NT2/D1 (cell line): ENCODE measurements around the gene ABCG2.

ENCODE experiments used
- YY1 ChIP-seq: IDR thresholded peaks from 2 replicates; pipeline ENCODE4 v1.6.1; 2011; ENCODE audit not compliant: insufficient read length, insufficient read depth
- ZNF274 ChIP-seq: IDR thresholded peaks from 2 replicates; pipeline ENCODE4 v1.6.1; 2011; ENCODE audit warnings: mild to moderate bottlenecking, low read depth, low read length

DNA sequence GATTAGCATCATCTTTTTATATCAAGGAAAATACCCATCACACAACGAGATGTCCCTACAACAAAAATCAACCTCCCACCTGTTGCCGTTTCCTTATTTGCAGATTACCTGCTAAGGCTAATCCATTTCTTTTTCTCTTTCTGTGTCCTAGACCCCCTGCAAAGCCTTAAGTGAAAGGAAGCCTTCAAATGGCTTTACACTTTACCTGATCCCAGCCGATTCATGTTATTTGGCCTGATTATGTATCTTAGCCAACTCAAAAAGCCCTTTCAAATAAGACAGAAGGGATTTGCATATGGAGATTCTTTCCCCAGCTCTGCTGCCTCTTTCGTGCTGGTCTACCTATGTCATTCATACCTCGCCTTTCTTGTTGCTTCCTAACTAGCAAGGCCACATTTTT is 14.4 kb downstream of the ABCG2 start:
- no peak for TF ChIP-seq YY1
- TF ChIP-seq ZNF274 = no peak
